ENCODE measurements around the gene GLIPR2.

- TF ChIP-seq EZH2 (IDR thresholded peaks at IDR 0.05; ENCODE audit: borderline replicate concordance, low read depth, low read length, severe bottlenecking) (no peak), MAX (IDR thresholded peaks at IDR 0.05; ENCODE audit: insufficient read depth, insufficient read length) (no peak), CTCF (IDR thresholded peaks at IDR 0.05; ENCODE audit: extremely low read depth in 1 of 2, insufficient read depth in 1 of 2, low read depth in 1 of 2, low read length in 2 of 2) (no peak), POLR2A (IDR thresholded peaks at IDR 0.05; ENCODE audit: low read depth, low read length) (no peak)
Measured at GRCh38 chr9:36126016-36126730, 10.4 kb upstream of the GLIPR2 start.
